HCT116 (cell line): ENCODE data around the gene SEC16A. TPM values are rescaled to one million over a fixed set of nuclear protein-coding genes. Genes with fewer than 3 reads are reported as not detected.

Source experiments
- ATAC-seq: fragments of 200-7000 bp; cut with Tn5 transposase; 2 replicates; pipeline ENCODE4 v1.9.1; 2020; ENCODE audit warnings: mild to moderate bottlenecking, moderate library complexity
- BruUV-seq: library from RNA; stranded (reverse); fragments of 400-500 nt; replicated peaks from 2 replicates; lab custom pipeline; 2021; lab: Mats Ljungman, UMichigan
- CTCF ChIA-PET: fragments of 300-600 bp; sonication (Branson Sonifier 250); formaldehyde crosslinking; loops from one replicate; lab custom pipeline; 2021; ENCODE audit warnings: antibody characterized with exemption; lab: Charles Lee
- POLR2A ChIA-PET: fragments of 300-600, 350-600 bp; sonication (Branson Sonifier 250); formaldehyde crosslinking; loops from one replicate; lab custom pipeline; 2021; ENCODE audit warnings: antibody characterized with exemption; lab: Charles Lee
- RAD21 ChIA-PET, 2 experiments: fragments of 300-600 bp; sonication (Branson Sonifier 250); formaldehyde crosslinking; loops; one replicate each; lab custom pipeline; 2023; ENCODE audit warnings: low total read pairs in 2 of 2; ENCODE audit not compliant: uncharacterized antibody in 2 of 2, unreplicated experiment in 2 of 2, low non-redundant PET in 1 of 2; lab: Charles Lee
- DNase-seq: peaks from one replicate; pipeline ENCODE4 v3.0.0-alpha.2; 2010; ENCODE audit warnings: low read depth, low spot score
- H2AFZ ChIP-seq: fragments of 200-600 bp; shearing (Covaris generic), sonication (generic); 2 replicates; pipeline ENCODE4 v1.6.1; 2017; ENCODE audit warnings: low read depth, mixed run types, mixed read lengths, antibody characterized with exemption, low read length; ENCODE audit not compliant: poor library complexity, severe bottlenecking
- H3K27ac ChIP-seq: 2 replicates; pipeline ENCODE4 v1.5.1; 2012; ENCODE audit warnings: low read depth, low read length
- H3K27me3 ChIP-seq: fragments of 200-600 bp; sonication (generic); 2 replicates; pipeline ENCODE4 v1.6.1; 2016; ENCODE audit warnings: mixed run types, low read length, mixed read lengths; ENCODE audit not compliant: insufficient read depth
- H3K36me3 ChIP-seq, 2 experiments: fragments of 200-500 bp in 1 of 2; fragments of 200-600 bp in 1 of 2; sonication (Bioruptor generic) in 1 of 2; sonication (generic) in 1 of 2; 2 replicates each; pipeline versions ENCODE4 v1.5.1 to v1.6.1; 2014 to 2016; ENCODE audit warnings: low read length in 2 of 2, inconsistent platforms in 1 of 2, mixed read lengths in 1 of 2, mixed run types in 1 of 2; ENCODE audit not compliant: insufficient read depth in 2 of 2, control insufficient read depth in 1 of 2
- H3K4me1 ChIP-seq, 2 experiments: fragments of 200-600 bp in 1 of 2; sonication (generic) in 1 of 2; 2 replicates each; pipeline versions ENCODE4 v1.5.1 to v1.6.1; 2012 to 2017; ENCODE audit warnings: low read length in 2 of 2, inconsistent platforms in 1 of 2, mild to moderate bottlenecking in 1 of 2, mixed read lengths in 1 of 2, mixed run types in 1 of 2, moderate library complexity in 1 of 2; ENCODE audit not compliant: insufficient read depth in 2 of 2, control insufficient read depth in 1 of 2
- H3K4me2 ChIP-seq: fragments of 200-600 bp; sonication (generic); 2 replicates; pipeline ENCODE4 v1.6.1; 2017; ENCODE audit warnings: mixed run types, low read length, mixed read lengths
- H3K4me3 ChIP-seq, 2 experiments: fragments of 200-600 bp in 1 of 2; sonication (generic) in 1 of 2; replicated peaks in 1 of 2; 2 replicates each; pipeline ENCODE4 v1.5.1; 2011 to 2016; ENCODE audit warnings: low read length in 2 of 2, control low read depth in 1 of 2, low read depth in 1 of 2, mild to moderate bottlenecking in 1 of 2, mixed read lengths in 1 of 2, mixed run types in 1 of 2
- H3K79me2 ChIP-seq: fragments of 200-600 bp; sonication (generic); 2 replicates; pipeline ENCODE4 v1.6.1; 2017; ENCODE audit warnings: mild to moderate bottlenecking, mixed run types, low read length, moderate library complexity, mixed read lengths; ENCODE audit not compliant: insufficient read depth
- H3K9ac ChIP-seq: fragments of 200-600 bp; sonication (generic); 2 replicates; pipeline ENCODE4 v1.6.1; 2016; ENCODE audit warnings: low read length, mixed read lengths
- H3K9me2 ChIP-seq: fragments of 200-600 bp; sonication (generic), shearing (Covaris generic); 2 replicates; pipeline ENCODE4 v1.6.1; 2017; ENCODE audit warnings: mixed run types, mild to moderate bottlenecking, moderate library complexity; ENCODE audit not compliant: insufficient read depth
- H3K9me3 ChIP-seq, 2 experiments: fragments of 200-500 bp in 1 of 2; fragments of 200-600 bp in 1 of 2; sonication (Bioruptor generic) in 1 of 2; sonication (generic) in 1 of 2; 2 replicates each; pipeline ENCODE4 v1.6.1; 2014 to 2017; ENCODE audit warnings: low read length in 2 of 2, mixed read lengths in 2 of 2, inconsistent platforms in 1 of 2, low read depth in 1 of 2, mild to moderate bottlenecking in 1 of 2, mixed run types in 1 of 2, moderate library complexity in 1 of 2; ENCODE audit not compliant: control insufficient read depth in 1 of 2, insufficient read depth in 1 of 2
- H4K20me1 ChIP-seq: fragments of 200-600 bp; sonication (generic), shearing (Covaris generic); 2 replicates; pipeline ENCODE4 v1.6.1; 2017; ENCODE audit warnings: mixed run types, mild to moderate bottlenecking, moderate library complexity; ENCODE audit not compliant: insufficient read depth
- CBX3 ChIP-seq: IDR thresholded peaks from 2 replicates; pipeline ENCODE4 v1.6.1; 2012; ENCODE audit warnings: low read depth
- CEBPB ChIP-seq: IDR thresholded peaks from 2 replicates; pipeline ENCODE4 v1.6.1; 2012; ENCODE audit warnings: low read depth
- CTCF ChIP-seq, 3 experiments: fragments of 200-600 bp in 1 of 3; sonication (generic) in 1 of 3; IDR thresholded peaks in 2 of 3; conservative IDR thresholded peaks in 1 of 3; 2 replicates each; pipeline ENCODE4 v1.5.1; 2012 to 2017; ENCODE audit warnings: low read depth in 2 of 3, low read length in 2 of 3, antibody characterized with exemption in 1 of 3, borderline replicate concordance in 1 of 3, control low read depth in 1 of 3, mild to moderate bottlenecking in 1 of 3, mixed read lengths in 1 of 3, mixed run types in 1 of 3, moderate library complexity in 1 of 3; ENCODE audit not compliant: insufficient read depth in 1 of 3
- EGR1 ChIP-seq: IDR thresholded peaks from 2 replicates; pipeline ENCODE4 v1.6.1; 2012; ENCODE audit warnings: low read depth
- ELF1 ChIP-seq: IDR thresholded peaks from 2 replicates; pipeline ENCODE4 v1.6.1; 2012; ENCODE audit warnings: low read depth, borderline replicate concordance
- EZH2 ChIP-seq: fragments of 200-600 bp; sonication (generic); IDR thresholded peaks from 2 replicates; pipeline ENCODE4 v1.6.1; 2017; ENCODE audit warnings: antibody characterized with exemption, mixed run types
- EZH2phosphoT487 ChIP-seq: fragments of 200-600 bp; IDR thresholded peaks from 2 replicates; pipeline ENCODE4 v1.6.1; 2018; ENCODE audit warnings: antibody characterized with exemption, borderline replicate concordance
- JUND ChIP-seq: IDR thresholded peaks from 2 replicates; pipeline ENCODE4 v1.6.1; 2012
- MAX ChIP-seq: IDR thresholded peaks from 2 replicates; pipeline ENCODE4 v1.6.1; 2012
- POLR2A ChIP-seq: IDR thresholded peaks from 2 replicates; pipeline ENCODE4 v1.7.0; 2011; ENCODE audit warnings: borderline replicate concordance; ENCODE audit not compliant: insufficient read depth, insufficient read length; ENCODE audit errors: extremely low read depth
- POLR2AphosphoS5 ChIP-seq: IDR thresholded peaks from 2 replicates; pipeline ENCODE4 v1.6.1; 2011; ENCODE audit warnings: mild to moderate bottlenecking, low read depth, low read length, moderate library complexity
- RAD21 ChIP-seq: IDR thresholded peaks from 2 replicates; pipeline ENCODE4 v1.6.1; 2012; ENCODE audit warnings: low read depth, mild to moderate bottlenecking
- REST ChIP-seq: IDR thresholded peaks from 2 replicates; pipeline ENCODE4 v1.6.1; 2012; ENCODE audit warnings: low read depth
- SP1 ChIP-seq: IDR thresholded peaks from 2 replicates; pipeline ENCODE4 v1.6.1; 2012; ENCODE audit warnings: low read depth
- SRF ChIP-seq: IDR thresholded peaks from 2 replicates; pipeline ENCODE4 v1.6.1; 2012; ENCODE audit warnings: low read depth
- TCF7L2 ChIP-seq: IDR thresholded peaks from 2 replicates; pipeline ENCODE4 v1.7.0; 2011; ENCODE audit warnings: borderline replicate concordance, inconsistent platforms; ENCODE audit not compliant: insufficient read depth, insufficient read length; ENCODE audit errors: extremely low read depth
- YY1 ChIP-seq: IDR thresholded peaks from 2 replicates; pipeline ENCODE4 v1.6.1; 2011; ENCODE audit warnings: low read length, low read depth, moderate library complexity, mild to moderate bottlenecking; ENCODE audit not compliant: insufficient replicate concordance; ENCODE audit errors: extremely low read depth
- ZBTB33 ChIP-seq: IDR thresholded peaks from 2 replicates; pipeline ENCODE4 v1.6.1; 2011; ENCODE audit warnings: mild to moderate bottlenecking, low read length, moderate library complexity; ENCODE audit not compliant: insufficient replicate concordance; ENCODE audit errors: extremely low read depth
- ZFX ChIP-seq: fragments of 450-650 bp; IDR thresholded peaks from 2 replicates; pipeline ENCODE4 v1.6.1; 2017
- ZNF274 ChIP-seq: fragments of 200-500 bp; sonication (Bioruptor generic); IDR thresholded peaks from 2 replicates; pipeline ENCODE4 v1.6.1; 2014; ENCODE audit warnings: mild to moderate bottlenecking, low read depth, low read length, inconsistent platforms
- intact Hi-C: fragments of 100-400 bp; cut with micrococcal nuclease; formaldehyde crosslinking; loops from 2 replicates; pipeline ENCODE4 v1.10.0; 2022
- total RNA-seq: library from RNA; stranded (reverse); gene quantifications from one replicate; pipeline ENCODE4 v1.2.1, GENCODE V29; 2021; ENCODE audit not compliant: unreplicated experiment

Gene SEC16A
- total RNA-seq, 1 experiment from 2014 or later = 49.8 TPM

- Histone ChIP-seq H3K36me3 (peaks cover 2 to 14% of the 10 kb centered on the region in 2 experiments; a peak in 2 of 4 replicates), H3K9ac (no peak overlapping the region), H3K27ac (no peak overlapping the region), H3K9me2 (no peaks in the 10 kb centered on the region), H3K4me1 (peaks cover 3% of the 10 kb centered on the region in 2 experiments; a peak in 2 of 4 replicates), H3K4me3 (no peak overlapping the region), H3K79me2 (peaks cover 12% of the 10 kb centered on the region; the same call in 1 of the 2 replicates)
- intact Hi-C loops = no loop called here
- ChIA-PET CTCF (no interaction called here), POLR2A (no interaction called here)
- no peak for ATAC-seq
- TF ChIP-seq CEBPB (no peak), RAD21 (no peak), CTCF (IDR thresholded peaks at IDR 0.05 in 2 of 3, conservative IDR thresholded peaks at IDR 0.05 in 1 of 3; ENCODE audit: borderline replicate concordance in 1 of 3, insufficient read depth in 1 of 3, low read depth in 2 of 3, low read length in 2 of 3) (no peak), EZH2phosphoT487 (no peak), YY1 (no peak), POLR2A (no peak), ZFX (no peak), TCF7L2 (no peak), ZNF274 (no peak), MAX (no peak), SP1 (no peak), JUND (no peak), EZH2 (no peak), REST (no peak), SRF (no peak), EGR1 (no peak), CBX3 (no peak), ZBTB33 (no peak), ELF1 (no peak), POLR2AphosphoS5 (no peak)
- TF ChIP-seq, all 23 proteins: peak for 0
- RAD21 ChIA-PET = no interaction called here
- Histone ChIP-seq H4K20me1 (no peaks in the 10 kb centered on the region), H3K9me3 (no peaks in the 10 kb centered on the region), H3K4me2 (no peak overlapping the region), H2AFZ (no peak overlapping the region), H3K27me3 (no peaks in the 10 kb centered on the region)
- no TSS peak for BruUV-seq
- DNase-seq = no peak
These were observed 38.7 kb upstream of the SEC16A start for GRCh38 chr9:136521537-136521936.
